ENCODE measurements around the gene BIRC6.

DNA sequence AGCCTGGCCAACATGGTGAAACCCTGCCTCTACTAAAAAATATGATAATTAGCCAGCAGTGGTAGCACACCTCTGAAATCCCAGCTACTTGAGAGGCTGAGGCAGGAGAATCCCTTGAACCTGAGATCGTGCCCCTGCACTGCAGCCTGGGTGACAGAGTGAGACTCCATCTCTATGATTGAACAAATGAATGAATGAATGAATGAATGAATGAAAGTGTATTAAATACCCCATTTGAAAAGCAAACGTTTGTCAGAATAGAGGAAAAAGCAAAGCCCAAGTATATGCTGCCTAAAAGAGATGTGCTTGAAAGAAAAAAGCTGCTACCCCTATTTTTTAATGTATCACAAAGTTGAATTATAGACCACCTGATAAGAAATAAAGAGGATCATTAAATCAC lies 181.9 kb downstream of the BIRC6 start:
- TF ChIP-seq, protein P1, sequence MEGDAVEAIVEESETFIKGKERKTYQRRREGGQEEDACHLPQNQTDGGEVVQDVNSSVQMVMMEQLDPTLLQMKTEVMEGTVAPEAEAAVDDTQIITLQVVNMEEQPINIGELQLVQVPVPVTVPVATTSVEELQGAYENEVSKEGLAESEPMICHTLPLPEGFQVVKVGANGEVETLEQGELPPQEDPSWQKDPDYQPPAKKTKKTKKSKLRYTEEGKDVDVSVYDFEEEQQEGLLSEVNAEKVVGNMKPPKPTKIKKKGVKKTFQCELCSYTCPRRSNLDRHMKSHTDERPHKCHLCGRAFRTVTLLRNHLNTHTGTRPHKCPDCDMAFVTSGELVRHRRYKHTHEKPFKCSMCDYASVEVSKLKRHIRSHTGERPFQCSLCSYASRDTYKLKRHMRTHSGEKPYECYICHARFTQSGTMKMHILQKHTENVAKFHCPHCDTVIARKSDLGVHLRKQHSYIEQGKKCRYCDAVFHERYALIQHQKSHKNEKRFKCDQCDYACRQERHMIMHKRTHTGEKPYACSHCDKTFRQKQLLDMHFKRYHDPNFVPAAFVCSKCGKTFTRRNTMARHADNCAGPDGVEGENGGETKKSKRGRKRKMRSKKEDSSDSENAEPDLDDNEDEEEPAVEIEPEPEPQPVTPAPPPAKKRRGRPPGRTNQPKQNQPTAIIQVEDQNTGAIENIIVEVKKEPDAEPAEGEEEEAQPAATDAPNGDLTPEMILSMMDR (IDR thresholded peaks at IDR 0.05) = no peak
- TF ChIP-seq POLR2A (IDR thresholded peaks at IDR 0.05) = no peak

All from testis (tissue), 2 donors.